ENCODE data around the gene CEP97.

CEP97 gene

DNA sequence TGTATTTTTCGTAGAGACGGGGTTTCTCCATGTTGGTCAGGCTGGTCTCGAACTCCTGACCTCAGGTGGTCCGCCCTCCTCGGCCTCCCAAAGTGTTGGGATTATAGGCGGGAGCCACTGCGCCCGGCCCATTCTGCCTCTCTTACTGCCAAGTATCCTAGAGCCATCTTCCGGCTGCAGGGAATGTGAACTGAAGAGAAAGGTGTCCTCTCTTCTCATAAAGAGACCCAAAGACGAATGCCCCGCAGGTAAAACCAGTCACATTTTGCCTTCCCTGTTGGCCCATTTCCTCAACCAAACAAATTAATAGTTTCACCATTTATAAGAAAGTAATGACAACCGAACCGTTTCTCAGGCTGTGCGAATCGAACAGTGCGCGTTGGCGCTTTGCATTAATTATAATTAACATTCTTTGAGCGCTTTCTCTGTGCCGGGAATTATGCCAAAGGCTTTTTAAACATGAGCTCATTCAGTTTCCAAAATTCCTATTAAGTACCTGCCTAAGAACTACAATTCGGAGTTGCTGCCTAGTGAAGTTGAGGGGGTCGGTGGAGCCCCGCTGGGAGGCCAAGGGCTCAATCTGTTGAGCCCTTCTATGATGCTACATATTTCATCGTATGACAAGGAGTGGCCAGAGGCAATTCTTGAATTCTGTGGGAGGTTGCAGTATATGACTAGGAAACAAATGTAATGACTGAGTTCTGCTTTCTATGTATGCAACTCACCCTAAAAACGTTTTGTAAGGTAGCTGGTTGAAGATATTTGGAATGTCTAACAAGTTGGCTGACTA, 37.1 kb upstream of the CEP97 start:
- TF ChIP-seq, protein P1, sequence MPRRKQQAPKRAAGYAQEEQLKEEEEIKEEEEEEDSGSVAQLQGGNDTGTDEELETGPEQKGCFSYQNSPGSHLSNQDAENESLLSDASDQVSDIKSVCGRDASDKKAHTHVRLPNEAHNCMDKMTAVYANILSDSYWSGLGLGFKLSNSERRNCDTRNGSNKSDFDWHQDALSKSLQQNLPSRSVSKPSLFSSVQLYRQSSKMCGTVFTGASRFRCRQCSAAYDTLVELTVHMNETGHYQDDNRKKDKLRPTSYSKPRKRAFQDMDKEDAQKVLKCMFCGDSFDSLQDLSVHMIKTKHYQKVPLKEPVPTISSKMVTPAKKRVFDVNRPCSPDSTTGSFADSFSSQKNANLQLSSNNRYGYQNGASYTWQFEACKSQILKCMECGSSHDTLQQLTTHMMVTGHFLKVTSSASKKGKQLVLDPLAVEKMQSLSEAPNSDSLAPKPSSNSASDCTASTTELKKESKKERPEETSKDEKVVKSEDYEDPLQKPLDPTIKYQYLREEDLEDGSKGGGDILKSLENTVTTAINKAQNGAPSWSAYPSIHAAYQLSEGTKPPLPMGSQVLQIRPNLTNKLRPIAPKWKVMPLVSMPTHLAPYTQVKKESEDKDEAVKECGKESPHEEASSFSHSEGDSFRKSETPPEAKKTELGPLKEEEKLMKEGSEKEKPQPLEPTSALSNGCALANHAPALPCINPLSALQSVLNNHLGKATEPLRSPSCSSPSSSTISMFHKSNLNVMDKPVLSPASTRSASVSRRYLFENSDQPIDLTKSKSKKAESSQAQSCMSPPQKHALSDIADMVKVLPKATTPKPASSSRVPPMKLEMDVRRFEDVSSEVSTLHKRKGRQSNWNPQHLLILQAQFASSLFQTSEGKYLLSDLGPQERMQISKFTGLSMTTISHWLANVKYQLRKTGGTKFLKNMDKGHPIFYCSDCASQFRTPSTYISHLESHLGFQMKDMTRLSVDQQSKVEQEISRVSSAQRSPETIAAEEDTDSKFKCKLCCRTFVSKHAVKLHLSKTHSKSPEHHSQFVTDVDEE (CRISPR knock-in tag; IDR thresholded peaks at IDR 0.05): no peak
- no peak for TF ChIP-seq TOX (CRISPR knock-in tag; IDR thresholded peaks at IDR 0.05; ENCODE audit: borderline replicate concordance)
- TF ChIP-seq, protein P2, sequence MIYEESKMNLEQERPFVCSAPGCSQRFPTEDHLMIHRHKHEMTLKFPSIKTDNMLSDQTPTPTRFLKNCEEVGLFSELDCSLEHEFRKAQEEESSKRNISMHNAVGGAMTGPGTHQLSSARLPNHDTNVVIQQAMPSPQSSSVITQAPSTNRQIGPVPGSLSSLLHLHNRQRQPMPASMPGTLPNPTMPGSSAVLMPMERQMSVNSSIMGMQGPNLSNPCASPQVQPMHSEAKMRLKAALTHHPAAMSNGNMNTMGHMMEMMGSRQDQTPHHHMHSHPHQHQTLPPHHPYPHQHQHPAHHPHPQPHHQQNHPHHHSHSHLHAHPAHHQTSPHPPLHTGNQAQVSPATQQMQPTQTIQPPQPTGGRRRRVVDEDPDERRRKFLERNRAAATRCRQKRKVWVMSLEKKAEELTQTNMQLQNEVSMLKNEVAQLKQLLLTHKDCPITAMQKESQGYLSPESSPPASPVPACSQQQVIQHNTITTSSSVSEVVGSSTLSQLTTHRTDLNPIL (CRISPR knock-in tag; IDR thresholded peaks at IDR 0.05; ENCODE audit: low read depth): peak; percentile 47; the same call in 1 of the 2 replicates
- peak; percentile 62 for TF ChIP-seq ISL1 (CRISPR knock-in tag; IDR thresholded peaks at IDR 0.05)
- TF ChIP-seq, protein P3, sequence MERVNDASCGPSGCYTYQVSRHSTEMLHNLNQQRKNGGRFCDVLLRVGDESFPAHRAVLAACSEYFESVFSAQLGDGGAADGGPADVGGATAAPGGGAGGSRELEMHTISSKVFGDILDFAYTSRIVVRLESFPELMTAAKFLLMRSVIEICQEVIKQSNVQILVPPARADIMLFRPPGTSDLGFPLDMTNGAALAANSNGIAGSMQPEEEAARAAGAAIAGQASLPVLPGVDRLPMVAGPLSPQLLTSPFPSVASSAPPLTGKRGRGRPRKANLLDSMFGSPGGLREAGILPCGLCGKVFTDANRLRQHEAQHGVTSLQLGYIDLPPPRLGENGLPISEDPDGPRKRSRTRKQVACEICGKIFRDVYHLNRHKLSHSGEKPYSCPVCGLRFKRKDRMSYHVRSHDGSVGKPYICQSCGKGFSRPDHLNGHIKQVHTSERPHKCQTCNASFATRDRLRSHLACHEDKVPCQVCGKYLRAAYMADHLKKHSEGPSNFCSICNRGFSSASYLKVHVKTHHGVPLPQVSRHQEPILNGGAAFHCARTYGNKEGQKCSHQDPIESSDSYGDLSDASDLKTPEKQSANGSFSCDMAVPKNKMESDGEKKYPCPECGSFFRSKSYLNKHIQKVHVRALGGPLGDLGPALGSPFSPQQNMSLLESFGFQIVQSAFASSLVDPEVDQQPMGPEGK (CRISPR knock-in tag; IDR thresholded peaks at IDR 0.05; ENCODE audit: borderline replicate concordance): no peak
- no peak for TF ChIP-seq ESRRG (CRISPR knock-in tag; IDR thresholded peaks at IDR 0.05)
- no peak for TF ChIP-seq ZFP30 (CRISPR knock-in tag; IDR thresholded peaks at IDR 0.05)
- no peak for TF ChIP-seq ZNF565 (CRISPR knock-in tag; conservative IDR thresholded peaks at IDR 0.05; ENCODE audit: low read depth)
- no peak for TF ChIP-seq ZC3H10 (CRISPR knock-in tag; IDR thresholded peaks at IDR 0.05)
- no peak for TF ChIP-seq OSR1 (CRISPR knock-in tag; IDR thresholded peaks at IDR 0.05)
- no peak for TF ChIP-seq BACH2 (CRISPR knock-in tag; IDR thresholded peaks at IDR 0.05; ENCODE audit: borderline replicate concordance)
- no peak for TF ChIP-seq PPARA (CRISPR knock-in tag; IDR thresholded peaks at IDR 0.05; ENCODE audit: borderline replicate concordance)
- TF ChIP-seq RARB (CRISPR knock-in tag; IDR thresholded peaks at IDR 0.05): no peak
- no peak for TF ChIP-seq ZNF70 (CRISPR knock-in tag; IDR thresholded peaks at IDR 0.05)
- no peak for TF ChIP-seq ZNF8 (CRISPR knock-in tag; IDR thresholded peaks at IDR 0.05)
- TF ChIP-seq, protein P4, sequence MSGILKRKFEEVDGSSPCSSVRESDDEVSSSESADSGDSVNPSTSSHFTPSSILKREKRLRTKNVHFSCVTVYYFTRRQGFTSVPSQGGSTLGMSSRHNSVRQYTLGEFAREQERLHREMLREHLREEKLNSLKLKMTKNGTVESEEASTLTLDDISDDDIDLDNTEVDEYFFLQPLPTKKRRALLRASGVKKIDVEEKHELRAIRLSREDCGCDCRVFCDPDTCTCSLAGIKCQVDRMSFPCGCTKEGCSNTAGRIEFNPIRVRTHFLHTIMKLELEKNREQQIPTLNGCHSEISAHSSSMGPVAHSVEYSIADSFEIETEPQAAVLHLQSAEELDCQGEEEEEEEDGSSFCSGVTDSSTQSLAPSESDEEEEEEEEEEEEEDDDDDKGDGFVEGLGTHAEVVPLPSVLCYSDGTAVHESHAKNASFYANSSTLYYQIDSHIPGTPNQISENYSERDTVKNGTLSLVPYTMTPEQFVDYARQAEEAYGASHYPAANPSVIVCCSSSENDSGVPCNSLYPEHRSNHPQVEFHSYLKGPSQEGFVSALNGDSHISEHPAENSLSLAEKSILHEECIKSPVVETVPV (CRISPR knock-in tag; IDR thresholded peaks at IDR 0.05): no peak
- TF ChIP-seq GLIS3 (CRISPR knock-in tag; IDR thresholded peaks at IDR 0.05): no peak
- TF ChIP-seq TCF4 (CRISPR knock-in tag; IDR thresholded peaks at IDR 0.05; ENCODE audit: borderline replicate concordance): no peak
- TF ChIP-seq, protein P5, sequence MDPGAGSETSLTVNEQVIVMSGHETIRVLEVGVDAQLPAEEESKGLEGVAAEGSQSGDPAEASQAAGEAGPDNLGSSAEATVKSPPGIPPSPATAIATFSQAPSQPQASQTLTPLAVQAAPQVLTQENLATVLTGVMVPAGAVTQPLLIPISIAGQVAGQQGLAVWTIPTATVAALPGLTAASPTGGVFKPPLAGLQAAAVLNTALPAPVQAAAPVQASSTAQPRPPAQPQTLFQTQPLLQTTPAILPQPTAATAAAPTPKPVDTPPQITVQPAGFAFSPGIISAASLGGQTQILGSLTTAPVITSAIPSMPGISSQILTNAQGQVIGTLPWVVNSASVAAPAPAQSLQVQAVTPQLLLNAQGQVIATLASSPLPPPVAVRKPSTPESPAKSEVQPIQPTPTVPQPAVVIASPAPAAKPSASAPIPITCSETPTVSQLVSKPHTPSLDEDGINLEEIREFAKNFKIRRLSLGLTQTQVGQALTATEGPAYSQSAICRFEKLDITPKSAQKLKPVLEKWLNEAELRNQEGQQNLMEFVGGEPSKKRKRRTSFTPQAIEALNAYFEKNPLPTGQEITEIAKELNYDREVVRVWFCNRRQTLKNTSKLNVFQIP (CRISPR knock-in tag; IDR thresholded peaks at IDR 0.05; ENCODE audit: borderline replicate concordance, low read depth): peak; percentile 50; the same call in 1 of the 2 replicates
- no peak for TF ChIP-seq SNAI2 (CRISPR knock-in tag; IDR thresholded peaks at IDR 0.05)
- no peak for TF ChIP-seq ZFP3 (CRISPR knock-in tag; IDR thresholded peaks at IDR 0.05)
- peak; percentile 39 for ATAC-seq

DNA sequence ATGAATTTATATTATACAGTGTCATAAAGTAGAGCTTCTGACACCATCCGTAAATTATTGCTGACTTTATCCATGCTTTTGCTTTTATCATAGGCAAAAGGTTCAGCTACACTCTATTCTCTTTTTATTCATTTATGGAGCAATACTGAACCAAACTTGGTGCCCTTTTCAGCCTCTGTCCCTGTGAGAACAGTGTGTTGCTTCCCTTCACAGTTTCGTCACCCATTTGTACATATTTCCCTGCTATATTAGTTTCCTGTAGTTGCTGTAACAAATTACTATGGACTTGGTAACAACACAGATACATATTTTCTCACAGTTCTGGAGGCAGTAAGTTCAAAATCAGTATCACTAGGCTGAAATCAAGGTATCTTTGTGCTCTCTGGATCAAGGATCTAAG, 35.1 kb upstream of the CEP97 start:
- no peak for TF ChIP-seq TOX (CRISPR knock-in tag; IDR thresholded peaks at IDR 0.05; ENCODE audit: borderline replicate concordance)
- TF ChIP-seq ZC3H10 (CRISPR knock-in tag; IDR thresholded peaks at IDR 0.05): no peak
- no peak for TF ChIP-seq GLIS3 (CRISPR knock-in tag; IDR thresholded peaks at IDR 0.05)
- TF ChIP-seq, protein P4 (CRISPR knock-in tag; IDR thresholded peaks at IDR 0.05): no peak
- TF ChIP-seq ESRRG (CRISPR knock-in tag; IDR thresholded peaks at IDR 0.05): no peak
- no peak for ATAC-seq
